ENCODE results near the gene DNAH3.

- TF ChIP-seq GATA3 (IDR thresholded peaks at IDR 0.05; ENCODE audit: low read depth, low read length) (no peak), GATA2 (IDR thresholded peaks at IDR 0.05; ENCODE audit: low read depth, low read length) (no peak)
These were observed 86.4 kb downstream of the DNAH3 start for GRCh38 chr16:21064203-21064602.

Measured in SH-SY5Y (cell line).